Upper lobe of left lung (tissue), 6 donors: ENCODE measurements around the gene SAP30BP. TPM values are rescaled to one million over a fixed set of nuclear protein-coding genes. Genes with fewer than 3 reads are reported as not detected.

Source experiments
- ATAC-seq, 2 donors: fragments of 200-7000 bp; cut with Tn5 transposase; one replicate each; pipeline ENCODE4 v1.9.1; 2022; ENCODE audit warnings: mild to moderate bottlenecking in 2 of 2, moderate library complexity in 2 of 2; ENCODE audit not compliant: low FRiP score in 2 of 2
- DNase-seq, 2 donors: peaks; one replicate each; pipeline ENCODE4 v3.0.0-alpha.2; 2019 to 2020
- H3K27ac ChIP-seq, 4 donors: fragments of 200-600 bp; sonication (generic); one replicate each; pipeline ENCODE4 v1.5.1; 2016 to 2019
- H3K27me3 ChIP-seq, 4 donors: fragments of 200-600 bp; sonication (generic); one replicate each; pipeline ENCODE4 v1.5.1; 2017 to 2019
- H3K36me3 ChIP-seq, 4 donors: fragments of 200-600 bp; sonication (generic); one replicate each; pipeline ENCODE4 v1.5.1; 2016 to 2019
- H3K4me1 ChIP-seq, 4 donors: fragments of 200-600 bp; sonication (generic); one replicate each; pipeline ENCODE4 v1.5.1; 2018 to 2019
- H3K4me3 ChIP-seq, 4 donors: fragments of 200-600 bp; sonication (generic); one replicate each; pipeline ENCODE4 v1.5.1; 2017 to 2019; ENCODE audit warnings: mild to moderate bottlenecking in 2 of 4, moderate library complexity in 1 of 4
- H3K9me3 ChIP-seq, 4 donors: fragments of 200-600 bp; sonication (generic); one replicate each; pipeline ENCODE4 v1.5.1; 2018 to 2019
- EP300 ChIP-seq, 4 donors: sonication (generic); formaldehyde crosslinking; IDR thresholded peaks; one replicate each; pipeline ENCODE4 v1.5.1; 2017; ENCODE audit warnings: antibody characterized with exemption in 4 of 4, control low read depth in 2 of 4
- POLR2A ChIP-seq, 4 donors: fragments of 450-650 bp; IDR thresholded peaks; one replicate each; pipeline ENCODE4 v1.5.1; 2016 to 2017; ENCODE audit warnings: antibody characterized with exemption in 4 of 4, mild to moderate bottlenecking in 2 of 4
- POLR2AphosphoS5 ChIP-seq, 2 donors: sonication (generic); formaldehyde crosslinking; IDR thresholded peaks; one replicate each; pipeline ENCODE4 v1.5.1; 2017; ENCODE audit warnings: antibody characterized with exemption in 2 of 2
- WGBS, 2 donors: methylation state at CpG; one replicate each; pipeline ENCODE4 v1.1.5; 2017 to 2018; 5-methylcytosine and 5-hydroxymethylcytosine counted together
- total RNA-seq, 6 donors: library from RNA; depleted of rRNA in 4 of 6; stranded (reverse); fragments of >200 nt in 4 of 6; gene quantifications; one replicate each; pipeline versions ENCODE4 v1.1.0 to v1.2.1, GENCODE V29; 2016 to 2021
- TF ChIP-seq, protein P1 (sequence below), 6 experiments: fragments of 450-650 bp in 4 of 6; fragments of 200-600 bp in 2 of 6; sonication (generic) in 2 of 6; IDR thresholded peaks; one replicate each; pipeline ENCODE4 v1.5.1; 2016 to 2019; ENCODE audit warnings: antibody characterized with exemption in 6 of 6
- donor health status: DM: no; HTN: no; CAD: no; lungs with moderate emphysema.
- donor health status: DM: no; HTN: yes; CAD: no; lungs with severe emphysema.

Gene SAP30BP
- total RNA-seq, 6 donors from 2014 or later = 64.1 to 125 (median 80.8) TPM

- no peak for ATAC-seq
- WGBS, 2 donors = 88 to 93% methylated on average over 6 to 7 of the region's 7 CpGs
- no peak overlapping the region for H3K4me3 ChIP-seq
- TF ChIP-seq POLR2AphosphoS5 (IDR thresholded peaks at IDR 0.05) (no peak), EP300 (IDR thresholded peaks at IDR 0.05) (no peak), POLR2A (IDR thresholded peaks at IDR 0.05) (no peak)
- TF ChIP-seq, protein P1, sequence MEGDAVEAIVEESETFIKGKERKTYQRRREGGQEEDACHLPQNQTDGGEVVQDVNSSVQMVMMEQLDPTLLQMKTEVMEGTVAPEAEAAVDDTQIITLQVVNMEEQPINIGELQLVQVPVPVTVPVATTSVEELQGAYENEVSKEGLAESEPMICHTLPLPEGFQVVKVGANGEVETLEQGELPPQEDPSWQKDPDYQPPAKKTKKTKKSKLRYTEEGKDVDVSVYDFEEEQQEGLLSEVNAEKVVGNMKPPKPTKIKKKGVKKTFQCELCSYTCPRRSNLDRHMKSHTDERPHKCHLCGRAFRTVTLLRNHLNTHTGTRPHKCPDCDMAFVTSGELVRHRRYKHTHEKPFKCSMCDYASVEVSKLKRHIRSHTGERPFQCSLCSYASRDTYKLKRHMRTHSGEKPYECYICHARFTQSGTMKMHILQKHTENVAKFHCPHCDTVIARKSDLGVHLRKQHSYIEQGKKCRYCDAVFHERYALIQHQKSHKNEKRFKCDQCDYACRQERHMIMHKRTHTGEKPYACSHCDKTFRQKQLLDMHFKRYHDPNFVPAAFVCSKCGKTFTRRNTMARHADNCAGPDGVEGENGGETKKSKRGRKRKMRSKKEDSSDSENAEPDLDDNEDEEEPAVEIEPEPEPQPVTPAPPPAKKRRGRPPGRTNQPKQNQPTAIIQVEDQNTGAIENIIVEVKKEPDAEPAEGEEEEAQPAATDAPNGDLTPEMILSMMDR (IDR thresholded peaks at IDR 0.05) = no peak
- H3K27me3 ChIP-seq = no peaks in the 10 kb centered on the region
- H3K27ac ChIP-seq = no peak overlapping the region
- no peaks in the 10 kb centered on the region for H3K9me3 ChIP-seq
- peaks cover 41 to 52% (median 49%) of the 10 kb centered on the region in 4 donors for H3K4me1 ChIP-seq
- H3K36me3 ChIP-seq = peaks cover 3 to 83% (median 35%) of the 10 kb centered on the region in 4 donors
- no peak for DNase-seq
These were observed 28.1 kb downstream of the SAP30BP start for GRCh38 chr17:75695141-75695829.

DNA sequence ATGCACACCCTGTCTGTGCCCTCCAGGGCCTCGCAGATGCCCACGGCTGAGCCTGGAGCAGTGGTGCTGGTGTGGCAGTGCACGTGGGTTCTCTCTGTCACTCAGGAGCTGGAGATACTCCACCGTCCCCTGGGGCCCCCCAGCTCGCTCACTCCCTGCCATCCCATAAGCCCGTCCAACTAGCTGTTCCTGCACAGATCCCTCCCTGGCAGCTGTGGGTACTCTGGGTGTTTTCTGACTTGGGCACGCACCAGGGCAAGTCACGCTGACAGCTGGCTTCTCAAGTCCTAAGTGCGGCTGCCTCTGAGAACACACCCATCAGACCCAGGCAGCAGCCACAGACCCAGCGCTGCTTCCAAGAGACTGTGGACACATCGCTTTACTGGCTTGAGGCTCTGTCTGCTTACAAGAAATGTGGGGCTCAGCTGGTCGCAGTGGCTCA is 28.7 kb downstream of the SAP30BP start:
- Histone ChIP-seq H3K4me3 (no peak overlapping the region), H3K27ac (no peak overlapping the region), H3K36me3 (peaks cover 3 to 83% (median 38%) of the 10 kb centered on the region in 4 donors), H3K4me1 (peaks cover 41 to 56% (median 52%) of the 10 kb centered on the region in 4 donors), H3K9me3 (no peaks in the 10 kb centered on the region), H3K27me3 (no peaks in the 10 kb centered on the region)
- peak in 1 of 2 donors; percentile 46 for DNase-seq
- 94 to 100% methylated on average over 9 to 12 of the region's 12 CpGs for WGBS, 2 donors
- ATAC-seq = no peak
- TF ChIP-seq POLR2AphosphoS5 (IDR thresholded peaks at IDR 0.05) (no peak), POLR2A (IDR thresholded peaks at IDR 0.05) (no peak), EP300 (IDR thresholded peaks at IDR 0.05) (no peak)
- TF ChIP-seq, protein P1 (IDR thresholded peaks at IDR 0.05) = no peak

- H3K36me3 ChIP-seq = peaks cover 12 to 84% (median 53%) of the 10 kb centered on the region in 4 donors
- peaks cover 54 to 66% (median 57%) of the 10 kb centered on the region in 4 donors for H3K4me1 ChIP-seq
- peak in 1 of 2 donors; percentile 13 for ATAC-seq
- no peak for DNase-seq
- 61 to 66% methylated on average over 8 to 10 of the region's 10 CpGs for WGBS, 2 donors
- TF ChIP-seq, protein P1 (IDR thresholded peaks at IDR 0.05) = no peak
- no peak for TF ChIP-seq EP300 (IDR thresholded peaks at IDR 0.05)
- no peak for TF ChIP-seq POLR2AphosphoS5 (IDR thresholded peaks at IDR 0.05)
- TF ChIP-seq POLR2A (IDR thresholded peaks at IDR 0.05) = no peak
- no peaks in the 10 kb centered on the region for H3K9me3 ChIP-seq
- no peaks in the 10 kb centered on the region for H3K27me3 ChIP-seq
- no peak overlapping the region for H3K4me3 ChIP-seq
- H3K27ac ChIP-seq = peak overlapping the region; percentile 48 to 78 (median 60)
These were observed 30.6 kb downstream of the SAP30BP start for GRCh38 chr17:75697651-75698291.

- Histone ChIP-seq H3K27ac (peak overlapping the region in 2 of 4 donors; percentile 73 to 78), H3K36me3 (peaks cover 19 to 84% (median 57%) of the 10 kb centered on the region in 4 donors)
- no peak for DNase-seq
These were observed 31.5 kb downstream of the SAP30BP start for GRCh38 chr17:75698659-75699058.

More at GRCh38 chr17:75698659-75699058, 31.5 kb downstream of the SAP30BP start:
- H3K9me3 ChIP-seq = no peaks in the 10 kb centered on the region
- WGBS, 2 donors = 96 to 97% methylated on average over 3 of the region's 3 CpGs
- H3K4me1 ChIP-seq = peaks cover 48 to 57% (median 50%) of the 10 kb centered on the region in 4 donors
- no peak for TF ChIP-seq POLR2A (IDR thresholded peaks at IDR 0.05)
- TF ChIP-seq POLR2AphosphoS5 (IDR thresholded peaks at IDR 0.05) = no peak
- TF ChIP-seq EP300 (IDR thresholded peaks at IDR 0.05) = no peak
- TF ChIP-seq, protein P1 (IDR thresholded peaks at IDR 0.05) = no peak
- H3K4me3 ChIP-seq = no peak overlapping the region
- H3K27me3 ChIP-seq = no peaks in the 10 kb centered on the region
- no peak for ATAC-seq
